ENCODE results near the gene MEX3C. TPM values are rescaled to one million over a fixed set of nuclear protein-coding genes. Genes with fewer than 3 reads are reported as not detected.

MEX3C gene
- polyA plus RNA-seq, 6 donors from 2014 or later: 6.6 to 13.4 (median 8.7) TPM

DNA sequence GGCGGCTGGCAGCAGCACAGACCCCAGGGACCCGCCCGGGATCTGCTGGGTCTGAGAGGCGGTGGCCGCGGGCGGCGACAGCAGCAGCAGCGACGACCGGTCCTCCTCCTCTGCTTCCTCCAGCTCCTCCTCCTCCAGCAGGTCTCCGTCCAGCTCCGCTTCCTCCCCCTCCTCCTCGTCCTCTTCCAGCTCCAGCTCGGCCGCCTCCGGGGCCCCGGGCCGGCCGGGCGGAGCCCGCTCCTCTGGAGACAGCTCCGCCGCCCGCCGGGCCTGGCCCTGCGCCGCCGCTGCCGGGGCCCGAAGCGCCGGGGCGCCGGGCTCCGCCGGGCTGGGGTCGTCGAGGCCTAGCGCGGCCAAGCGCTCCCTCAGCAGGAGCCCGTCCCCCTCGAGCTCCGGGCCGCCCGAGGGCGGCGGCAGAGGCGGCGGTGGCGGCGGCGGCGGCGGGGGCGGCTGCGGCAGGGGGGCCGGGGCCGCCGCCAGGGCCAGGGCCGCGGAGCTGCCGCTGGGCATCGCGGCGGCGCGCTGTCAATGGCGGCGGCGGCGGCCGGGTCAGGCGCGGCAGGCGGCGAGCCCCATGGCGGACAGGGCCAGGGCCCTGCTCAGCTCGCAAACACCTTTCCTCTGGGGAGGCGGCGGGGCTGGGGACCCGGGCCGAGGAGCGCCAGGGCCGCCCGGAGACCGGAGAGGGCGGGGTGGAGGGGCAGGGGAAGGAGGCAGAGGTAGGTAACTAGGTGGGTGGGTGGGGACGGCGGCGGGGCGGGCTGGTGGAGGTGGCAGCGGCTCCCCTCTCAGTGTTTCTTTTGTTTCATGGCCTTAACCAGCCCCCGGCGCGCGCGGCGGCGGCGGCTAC, 445 bp downstream of the MEX3C start:
- Mint-ChIP-seq H3K36me3 (no peaks in the 10 kb centered on the region), H3K27ac (peak overlapping the region; percentile 27 to 99 (median 84)), H3K4me1 (peaks cover 31 to 45% (median 40%) of the 10 kb centered on the region in 3 donors), H3K4me3 (peak overlapping the region; percentile 80 to 99 (median 97)), H3K9me3 (peaks cover 0 to 3% (median 0%) of the 10 kb centered on the region in 7 donors), H3K27me3 (no peaks in the 10 kb centered on the region)
- DNase-seq (no peak), ATAC-seq (ENCODE audit: low read depth in 2 of 2) (no peak)

DNA sequence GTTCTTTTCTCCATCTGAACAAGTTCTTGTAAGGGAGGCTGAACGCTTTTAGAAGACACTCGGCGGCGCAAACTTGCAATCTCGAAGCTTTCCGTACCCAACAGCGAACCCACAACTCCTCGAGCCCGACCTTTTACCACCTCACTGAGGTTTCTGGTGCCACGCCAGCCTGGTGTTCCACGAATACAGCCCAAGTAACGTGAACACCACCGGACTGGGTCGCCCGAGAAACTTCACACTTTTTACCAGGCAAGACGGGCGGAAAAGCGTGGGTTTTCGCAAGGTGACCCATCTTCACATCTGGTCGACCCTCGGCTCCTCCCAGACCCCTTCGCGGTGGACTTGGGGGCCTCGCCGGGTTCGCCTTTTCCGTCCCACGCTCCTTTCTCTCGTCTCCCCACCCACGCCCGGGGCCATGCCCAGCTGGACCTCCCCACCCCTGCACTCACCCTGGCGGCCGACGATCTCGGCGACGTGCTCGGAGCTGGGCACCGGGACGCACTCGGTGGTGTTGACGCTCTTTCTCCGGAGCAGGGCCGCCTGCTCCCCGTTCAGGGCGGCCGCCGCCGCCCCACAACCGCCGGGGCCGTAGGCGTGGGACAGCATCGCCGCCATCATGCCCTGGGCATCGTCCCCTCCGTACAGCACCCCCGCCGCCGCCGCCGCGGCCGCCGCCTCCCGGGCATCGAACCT, 1.2 kb downstream of the MEX3C start:
- Mint-ChIP-seq H3K4me3 (peak overlapping the region; percentile 80 to 99 (median 97)), H3K4me1 (peaks cover 32 to 51% (median 44%) of the 10 kb centered on the region in 3 donors), H3K27me3 (no peaks in the 10 kb centered on the region), H3K27ac (peak overlapping the region; percentile 26 to 98 (median 96)), H3K9me3 (peaks cover 0 to 3% (median 0%) of the 10 kb centered on the region in 7 donors), H3K36me3 (no peaks in the 10 kb centered on the region)
- ATAC-seq (ENCODE audit: low read depth in 2 of 2) (no peak), DNase-seq (peak; percentile 42)

DNA sequence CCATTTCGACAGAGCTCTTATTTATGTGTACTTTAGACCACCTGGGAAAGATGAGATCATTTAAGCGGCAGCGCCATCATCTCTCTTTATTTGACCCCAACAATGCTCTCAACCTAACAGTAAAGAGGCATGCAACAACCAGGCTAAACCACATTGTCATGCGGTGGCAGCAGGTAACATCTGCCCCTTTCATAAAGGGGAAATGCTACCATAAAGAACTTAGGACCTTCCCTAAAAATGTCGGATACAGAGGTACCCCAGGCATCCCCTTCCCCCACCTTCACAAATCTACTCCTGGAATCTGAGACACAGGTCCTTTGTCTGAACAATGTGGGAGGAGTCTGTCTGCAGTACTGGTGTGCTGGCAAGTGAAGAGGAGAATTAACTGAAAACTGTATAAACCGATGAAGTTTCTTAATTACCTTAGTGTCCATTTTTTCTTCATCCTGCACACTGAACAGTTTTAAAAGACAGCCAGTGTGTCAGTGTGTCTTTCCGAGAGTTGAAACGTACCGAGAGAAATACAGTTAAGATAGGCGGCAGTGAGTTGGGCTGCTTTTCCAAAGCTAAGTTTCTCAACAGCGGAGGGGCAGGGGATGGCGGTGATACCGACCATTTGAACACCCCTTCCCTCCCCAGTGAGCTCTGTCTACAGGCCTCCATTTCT, 1.9 kb downstream of the MEX3C start:
- Mint-ChIP-seq H3K36me3 (no peaks in the 10 kb centered on the region), H3K4me1 (peaks cover 36 to 58% (median 48%) of the 10 kb centered on the region in 3 donors), H3K27me3 (no peaks in the 10 kb centered on the region), H3K4me3 (peak overlapping the region; percentile 80 to 99 (median 97)), H3K27ac (peak overlapping the region; percentile 26 to 98 (median 96)), H3K9me3 (peaks cover 0 to 3% (median 0%) of the 10 kb centered on the region in 7 donors)
- ATAC-seq (ENCODE audit: low read depth in 2 of 2) (peak; percentile 13 to 17), DNase-seq (peak; percentile 63)

DNA sequence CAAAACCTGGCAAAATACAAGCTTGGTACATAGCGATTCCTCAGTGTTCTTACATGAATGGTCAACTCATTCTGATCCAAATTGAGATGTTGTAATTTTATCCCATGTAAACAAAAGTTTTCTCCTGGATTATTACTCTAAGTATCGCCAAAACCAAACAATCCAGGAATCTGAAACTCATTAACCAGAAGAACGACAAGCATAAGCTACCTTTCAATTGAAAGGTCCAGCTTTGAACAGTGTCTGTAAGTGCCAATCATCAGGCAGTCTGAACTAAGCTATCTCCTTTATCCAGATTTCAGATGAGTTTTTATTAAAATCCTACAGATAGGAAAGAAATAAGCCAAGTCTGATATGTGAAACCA, 2.4 kb downstream of the MEX3C start:
- no peaks in the 10 kb centered on the region for H3K36me3 Mint-ChIP-seq
- no peaks in the 10 kb centered on the region for H3K27me3 Mint-ChIP-seq
- peaks cover 41 to 63% (median 50%) of the 10 kb centered on the region in 3 donors for H3K4me1 Mint-ChIP-seq
- peaks cover 0 to 3% (median 0%) of the 10 kb centered on the region in 7 donors for H3K9me3 Mint-ChIP-seq
- H3K27ac Mint-ChIP-seq: peak overlapping the region; percentile 26 to 98 (median 96)
- DNase-seq (no peak), ATAC-seq (ENCODE audit: low read depth in 2 of 2) (no peak)
- peak overlapping the region; percentile 80 to 99 (median 97) for H3K4me3 Mint-ChIP-seq

DNA sequence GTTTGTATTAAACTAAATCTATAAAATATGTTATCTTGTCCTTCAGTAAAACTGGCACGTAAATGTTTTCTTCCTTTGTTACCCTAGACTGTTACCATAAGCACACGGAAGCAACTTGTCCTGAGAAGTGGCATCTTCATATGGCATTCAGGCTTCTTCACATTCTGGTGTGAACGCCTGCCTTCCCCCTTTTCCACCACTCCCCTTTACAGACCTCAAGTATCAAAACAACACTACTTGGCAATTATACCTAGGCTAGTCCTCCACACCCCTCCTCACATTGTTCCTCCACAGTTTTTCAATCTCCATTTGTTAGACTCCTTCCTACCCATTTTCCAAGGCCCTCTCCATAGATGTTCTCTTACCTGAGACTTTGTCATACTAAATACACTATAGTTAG, 2.9 kb downstream of the MEX3C start:
- no peaks in the 10 kb centered on the region for H3K27me3 Mint-ChIP-seq
- peaks cover 43 to 66% (median 53%) of the 10 kb centered on the region in 3 donors for H3K4me1 Mint-ChIP-seq
- peak overlapping the region; percentile 26 to 98 (median 94) for H3K27ac Mint-ChIP-seq
- ATAC-seq (ENCODE audit: low read depth in 2 of 2) (no peak), DNase-seq (no peak)
- peaks cover 0 to 3% (median 0%) of the 10 kb centered on the region in 7 donors for H3K9me3 Mint-ChIP-seq
- H3K36me3 Mint-ChIP-seq: no peaks in the 10 kb centered on the region
- peak overlapping the region; percentile 80 to 99 (median 97) for H3K4me3 Mint-ChIP-seq

DNA sequence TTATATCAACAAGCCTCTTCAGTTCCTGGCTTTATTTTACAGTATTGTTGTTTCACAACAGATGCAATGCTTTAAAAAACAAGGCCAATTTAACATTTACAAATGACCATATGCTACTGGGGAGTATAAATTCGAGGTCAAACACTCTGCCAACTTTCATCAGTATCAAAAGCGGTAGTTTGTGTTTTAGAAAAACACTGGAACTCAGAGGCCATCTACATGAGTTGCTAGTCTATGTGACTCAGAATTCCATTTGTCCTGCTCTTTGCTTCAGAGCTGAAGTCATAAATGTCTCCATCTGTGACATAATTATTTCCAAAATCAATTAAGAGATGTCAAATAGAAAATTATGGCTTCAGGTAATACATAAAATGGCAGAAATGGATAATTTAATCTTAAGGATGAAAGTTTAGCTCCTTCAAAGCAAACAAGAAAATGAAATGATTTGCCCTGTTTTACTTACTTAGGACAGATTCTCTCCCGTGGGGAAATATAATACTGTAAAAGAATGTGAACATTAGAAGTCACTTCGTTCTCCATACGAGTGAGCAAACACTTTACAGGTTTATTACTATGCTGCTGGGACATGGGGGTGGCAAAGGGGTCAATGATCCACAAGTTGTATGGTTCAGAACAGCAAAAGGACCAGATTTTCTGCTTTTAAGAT, 3.7 kb downstream of the MEX3C start:
- Mint-ChIP-seq H3K27ac (peak overlapping the region in 5 of 6 donors; percentile 58 to 91 (median 60)), H3K27me3 (no peaks in the 10 kb centered on the region), H3K36me3 (no peaks in the 10 kb centered on the region), H3K4me1 (peaks cover 39 to 59% (median 47%) of the 10 kb centered on the region in 3 donors), H3K4me3 (peak overlapping the region in 4 of 8 donors; percentile 4 to 97 (median 78)), H3K9me3 (peaks cover 0 to 3% (median 0%) of the 10 kb centered on the region in 7 donors)
- ATAC-seq (ENCODE audit: low read depth in 2 of 2): no peak
- DNase-seq: no peak

DNA sequence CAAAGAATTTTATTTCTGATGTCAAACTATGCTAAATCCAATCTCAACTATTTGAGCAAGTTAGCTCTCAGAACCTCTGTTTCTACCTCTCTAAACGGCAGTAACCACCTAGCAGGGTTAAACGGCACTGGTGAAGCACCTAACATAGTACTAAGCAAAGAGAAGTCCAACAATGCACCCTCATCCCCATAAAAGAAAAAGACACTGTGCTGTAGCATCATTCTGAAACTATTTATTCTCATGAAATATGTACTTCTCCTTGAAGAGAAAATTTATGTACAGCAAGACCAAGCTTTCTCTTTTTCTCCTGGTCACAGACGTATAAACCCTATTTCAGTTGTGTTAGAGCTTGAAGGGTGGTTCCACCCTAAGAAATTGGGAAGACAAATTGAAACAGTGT, 4.8 kb downstream of the MEX3C start:
- Mint-ChIP-seq H3K27ac (no peak overlapping the region), H3K9me3 (no peaks in the 10 kb centered on the region), H3K4me3 (no peak overlapping the region), H3K27me3 (no peaks in the 10 kb centered on the region), H3K4me1 (peaks cover 44 to 66% (median 54%) of the 10 kb centered on the region in 3 donors), H3K36me3 (no peaks in the 10 kb centered on the region)
- no peak for ATAC-seq (ENCODE audit: low read depth in 2 of 2)
- no peak for DNase-seq

DNA sequence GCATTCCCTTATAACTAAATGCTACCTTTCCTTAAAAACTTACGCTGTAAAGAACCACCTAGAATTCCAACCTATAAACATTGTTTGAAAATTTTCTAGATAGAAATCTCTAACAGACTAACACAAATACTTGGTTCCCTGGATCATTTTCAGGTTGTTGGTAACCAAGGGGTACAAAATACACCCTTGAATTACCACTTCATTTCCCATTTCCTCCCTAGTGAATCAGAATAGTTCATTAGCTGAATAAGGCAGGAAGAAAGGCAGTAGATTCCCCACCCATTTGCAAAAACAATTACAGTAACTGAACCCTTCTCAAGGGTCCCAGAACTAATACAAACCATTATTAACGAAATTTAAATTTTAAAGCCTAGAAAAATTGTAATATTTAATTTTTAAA, 5.5 kb downstream of the MEX3C start:
- Mint-ChIP-seq H3K36me3 (no peaks in the 10 kb centered on the region), H3K27me3 (no peaks in the 10 kb centered on the region), H3K4me1 (peaks cover 47 to 73% (median 61%) of the 10 kb centered on the region in 3 donors), H3K27ac (no peak overlapping the region), H3K4me3 (no peak overlapping the region), H3K9me3 (no peaks in the 10 kb centered on the region)
- no peak for DNase-seq
- no peak for ATAC-seq (ENCODE audit: low read depth in 2 of 2)

DNA sequence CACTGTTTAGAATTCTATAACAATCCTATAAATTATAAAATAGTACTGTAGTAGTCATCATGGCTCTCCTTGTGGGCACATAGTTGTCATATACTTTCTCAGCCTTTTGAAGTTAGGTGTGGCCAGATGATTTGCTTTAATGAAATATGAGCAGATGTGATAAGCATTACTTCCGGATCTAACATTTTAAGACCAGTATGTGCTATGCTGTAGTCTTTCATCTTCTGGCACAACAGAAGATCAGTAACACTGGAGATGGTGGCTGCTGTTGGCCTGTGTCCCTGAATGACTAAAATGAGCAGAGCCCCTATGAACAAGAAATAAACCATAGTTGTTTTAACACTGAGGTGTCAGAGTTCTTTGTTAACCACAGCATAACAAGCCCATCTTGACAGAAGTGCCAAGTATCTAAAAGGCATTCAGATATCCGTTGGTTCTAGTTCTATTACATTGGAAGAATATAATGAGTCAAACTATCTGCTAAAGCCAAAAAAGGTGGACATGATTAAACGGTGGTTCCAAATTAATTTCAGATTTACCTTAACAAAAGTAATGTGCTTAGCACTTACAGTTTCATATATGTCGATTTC, 6.3 kb downstream of the MEX3C start:
- no peak for DNase-seq
- H3K27ac Mint-ChIP-seq: peak overlapping the region in 2 of 6 donors; percentile 28 to 49
- ATAC-seq (ENCODE audit: low read depth in 2 of 2): no peak

DNA sequence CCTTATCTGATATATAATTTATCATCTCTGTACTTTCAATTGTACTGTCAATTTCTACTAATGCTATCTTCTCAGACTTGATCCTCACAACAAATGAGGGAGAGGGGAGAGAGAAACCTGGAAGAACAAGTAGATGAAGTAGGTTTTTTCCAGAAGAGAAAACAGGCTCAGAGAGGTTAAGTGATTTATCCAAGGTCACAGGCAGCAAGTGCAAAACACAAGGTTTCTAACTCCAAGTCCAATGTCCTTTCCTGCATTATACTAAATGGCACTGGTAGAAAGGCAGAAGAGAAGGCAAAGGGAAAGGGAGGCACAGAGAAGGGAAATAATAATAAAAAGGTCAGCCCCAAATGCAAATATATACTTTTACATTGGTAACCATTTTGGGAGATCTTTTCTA, 7.5 kb downstream of the MEX3C start:
- H3K4me1 Mint-ChIP-seq: peaks cover 51 to 78% (median 65%) of the 10 kb centered on the region in 3 donors
- H3K36me3 Mint-ChIP-seq: peaks cover 0 to 8% of the 10 kb centered on the region in 2 donors
- no peak overlapping the region for H3K4me3 Mint-ChIP-seq
- H3K27me3 Mint-ChIP-seq: no peaks in the 10 kb centered on the region
- H3K9me3 Mint-ChIP-seq: no peaks in the 10 kb centered on the region
- DNase-seq: no peak
- no peak for ATAC-seq (ENCODE audit: low read depth in 2 of 2)
- peak overlapping the region in 1 of 6 donors; percentile 36 for H3K27ac Mint-ChIP-seq

More for the DNA sequence above, 6.3 kb downstream of the MEX3C start:
- Mint-ChIP-seq H3K9me3 (no peaks in the 10 kb centered on the region), H3K36me3 (peaks cover 0 to 3% of the 10 kb centered on the region in 2 donors), H3K27me3 (no peaks in the 10 kb centered on the region), H3K4me1 (peaks cover 52 to 81% (median 68%) of the 10 kb centered on the region in 3 donors), H3K4me3 (peak overlapping the region in 3 of 8 donors; percentile 10 to 30 (median 13))

DNA sequence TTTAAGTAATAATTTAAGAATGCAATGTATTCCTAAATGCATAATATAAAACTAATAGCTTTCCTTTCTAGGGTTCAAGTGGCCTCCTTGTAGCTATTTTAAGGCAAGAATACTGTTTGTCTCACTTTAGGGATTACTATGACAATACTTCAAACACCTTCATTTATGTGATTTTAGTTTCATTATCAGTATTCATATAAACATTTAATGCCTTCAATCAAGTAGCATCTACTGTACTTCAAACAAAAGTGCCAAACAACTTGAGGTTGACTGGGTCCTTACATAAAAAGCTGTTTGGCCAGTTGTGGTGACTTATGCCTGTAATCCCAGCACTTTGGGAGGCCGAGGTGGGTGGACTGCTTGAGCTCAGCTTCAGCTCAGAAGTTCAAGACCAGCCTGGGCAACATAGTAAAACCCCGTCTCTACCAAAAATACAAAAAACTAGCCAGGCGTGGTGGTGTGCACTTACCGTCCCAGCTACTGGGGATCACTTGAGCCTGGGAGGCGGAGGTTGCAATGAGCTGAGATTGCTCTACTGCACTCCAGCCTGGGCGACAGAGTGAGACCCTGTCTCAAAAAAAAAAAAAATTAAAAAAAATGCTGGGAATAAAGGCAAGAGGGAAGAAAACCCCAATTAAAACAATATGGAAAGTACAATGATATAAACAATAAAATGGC, 9.3 kb downstream of the MEX3C start:
- Mint-ChIP-seq H3K4me3 (peak overlapping the region in 7 of 8 donors; percentile 27 to 77 (median 56)), H3K27me3 (no peaks in the 10 kb centered on the region), H3K36me3 (peaks cover 0 to 8% of the 10 kb centered on the region in 2 donors), H3K9me3 (no peaks in the 10 kb centered on the region), H3K27ac (peak overlapping the region in 5 of 6 donors; percentile 32 to 92 (median 38)), H3K4me1 (peaks cover 44 to 74% (median 62%) of the 10 kb centered on the region in 3 donors)
- ATAC-seq (ENCODE audit: low read depth in 2 of 2) (peak; percentile 41 to 48), DNase-seq (no peak)

DNA sequence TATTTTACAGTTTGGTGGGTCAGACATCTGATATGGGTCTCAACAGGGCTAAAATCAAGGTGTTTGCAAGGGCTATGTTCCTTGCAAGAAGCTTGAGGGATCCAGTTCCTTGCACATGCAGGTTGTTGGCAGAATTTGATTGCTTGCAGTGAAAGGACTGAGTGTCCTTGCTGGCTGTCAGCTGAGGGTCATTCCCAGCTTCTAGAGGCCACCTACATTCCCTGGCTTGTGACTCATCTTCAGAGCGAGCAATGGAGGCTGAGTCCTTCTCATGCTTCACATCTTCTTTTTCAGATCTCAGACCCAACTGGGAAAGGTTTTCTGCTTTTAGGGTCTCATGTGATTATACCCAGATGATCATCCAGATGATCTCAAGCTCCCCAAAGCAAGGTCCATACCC, 12.4 kb downstream of the MEX3C start:
- Mint-ChIP-seq H3K36me3 (peaks cover 0 to 8% of the 10 kb centered on the region in 2 donors), H3K27ac (peak overlapping the region in 2 of 6 donors; percentile 47 to 59), H3K4me3 (no peak overlapping the region), H3K9me3 (no peaks in the 10 kb centered on the region), H3K4me1 (peaks cover 42 to 69% (median 66%) of the 10 kb centered on the region in 3 donors), H3K27me3 (no peaks in the 10 kb centered on the region)
- DNase-seq (no peak), ATAC-seq (ENCODE audit: low read depth in 2 of 2) (no peak)

Data from naive B cell (primary cell).